NOMO-1 treated with DMSO at 0.1 percent for 48 hours (cell line): ENCODE measurements around the gene CD320.
"Not testable (repeated sequence)": the region's sequence is repeated elsewhere in the genome, so short reads cannot be mapped to it uniquely, and the experiment has no call there.

Experiments used
- DNase-seq: peaks from one replicate; lab custom pipeline; 2025; ENCODE audit not compliant: unreplicated experiment; lab: John Stamatoyannopoulos, UW

The CD320 gene

DNA sequence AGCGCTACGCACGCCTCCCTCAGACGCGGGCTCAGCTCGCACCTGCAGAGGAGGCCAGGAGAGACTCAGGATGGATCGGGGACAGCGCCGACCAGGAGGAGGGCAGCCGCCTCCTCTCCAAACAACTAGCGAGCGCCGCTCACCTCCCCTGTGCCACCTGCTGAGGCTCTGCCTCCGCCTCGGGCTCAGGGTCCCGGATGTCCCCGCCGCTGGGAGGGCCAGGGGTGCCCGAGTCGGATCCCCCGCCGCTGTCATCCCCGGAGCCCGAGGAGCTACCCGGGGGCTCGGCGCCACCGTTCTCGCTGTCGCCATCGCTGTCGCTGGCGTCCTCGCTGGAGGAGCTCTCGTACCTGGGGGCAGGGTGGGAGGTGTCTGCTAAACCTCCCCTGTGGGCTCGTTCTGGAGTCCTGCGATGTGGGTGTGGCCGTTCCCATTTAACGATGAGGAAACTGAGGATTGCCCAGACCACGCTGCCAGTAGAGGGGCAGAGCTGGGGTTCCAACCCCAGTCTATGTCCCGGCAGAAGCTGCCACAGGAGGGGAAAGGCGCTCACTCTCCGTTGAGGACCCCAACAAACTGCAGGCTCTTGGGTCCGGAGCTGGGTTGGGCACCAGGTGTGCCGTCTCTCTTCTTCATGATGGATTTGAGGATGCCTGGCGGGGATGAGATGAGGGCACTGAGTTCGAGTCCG is 25.8 kb upstream of the CD320 start:
- no peak for DNase-seq

DNA sequence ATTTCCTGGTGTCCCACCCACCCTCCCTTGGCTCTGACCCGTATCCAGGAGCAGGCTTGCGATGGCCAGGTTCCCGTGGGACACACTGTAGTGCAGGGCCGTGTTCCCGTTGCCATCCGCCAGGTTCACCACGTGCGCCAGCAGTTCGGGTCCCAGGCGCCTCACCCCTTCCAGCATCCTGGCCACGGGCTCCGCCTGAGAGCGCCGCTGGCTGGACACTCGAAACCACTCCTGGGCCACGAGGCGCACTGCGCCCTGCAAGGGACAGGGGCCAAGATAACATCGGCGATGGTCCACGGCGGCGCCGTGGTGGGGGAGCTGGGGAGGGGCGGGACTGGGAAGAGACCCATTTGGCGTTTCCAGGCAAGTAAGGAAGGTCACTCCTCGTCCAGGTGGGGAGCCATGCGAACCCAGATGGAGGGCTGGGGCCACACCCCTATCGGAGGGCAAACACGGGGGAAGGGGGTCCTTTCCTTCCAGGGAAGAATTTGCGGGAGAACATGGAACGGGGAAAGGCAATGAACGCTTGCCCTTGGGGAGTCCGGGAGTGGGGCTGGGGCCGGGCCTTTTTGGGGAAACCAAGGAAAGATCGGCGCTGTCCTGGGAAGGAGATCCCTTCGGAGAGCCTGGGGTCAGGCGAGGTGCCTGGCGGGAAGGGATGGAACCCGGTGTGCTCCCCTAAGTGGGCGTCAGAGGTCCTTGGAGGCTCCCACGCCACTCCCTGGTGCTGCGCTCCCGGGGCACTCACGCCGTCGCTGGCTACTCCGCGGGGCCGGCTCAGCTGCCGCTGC is 25.0 kb upstream of the CD320 start:
- no peak for DNase-seq

DNA sequence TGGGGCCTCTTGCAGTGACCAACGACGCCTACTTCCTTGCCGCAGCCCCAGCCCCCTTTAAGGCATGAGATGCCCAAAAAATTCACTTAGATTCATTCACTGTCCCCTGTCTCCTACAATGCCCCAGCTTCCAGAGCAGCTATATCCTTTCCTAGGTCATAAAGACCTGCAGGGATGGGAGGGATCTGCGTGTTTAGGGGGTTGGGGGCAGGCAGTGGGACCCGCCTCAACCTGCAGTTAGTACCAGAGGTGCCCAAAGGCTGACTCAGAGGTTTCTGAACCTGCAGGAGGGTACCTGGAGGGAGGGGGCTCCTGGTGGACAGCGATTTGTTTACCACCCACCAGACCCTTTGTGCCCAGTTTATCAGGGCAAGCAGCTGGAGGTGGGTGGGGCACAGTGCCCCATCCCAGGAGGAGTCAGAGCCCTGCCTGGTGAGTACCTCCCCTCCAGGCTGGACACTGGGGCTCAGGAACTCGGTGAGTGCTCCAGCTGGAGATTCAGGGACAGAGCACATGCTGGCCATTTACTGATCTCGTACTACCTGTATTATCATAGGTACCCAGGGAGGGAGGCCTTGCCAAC is 23.2 kb upstream of the CD320 start:
- no peak for DNase-seq

DNA sequence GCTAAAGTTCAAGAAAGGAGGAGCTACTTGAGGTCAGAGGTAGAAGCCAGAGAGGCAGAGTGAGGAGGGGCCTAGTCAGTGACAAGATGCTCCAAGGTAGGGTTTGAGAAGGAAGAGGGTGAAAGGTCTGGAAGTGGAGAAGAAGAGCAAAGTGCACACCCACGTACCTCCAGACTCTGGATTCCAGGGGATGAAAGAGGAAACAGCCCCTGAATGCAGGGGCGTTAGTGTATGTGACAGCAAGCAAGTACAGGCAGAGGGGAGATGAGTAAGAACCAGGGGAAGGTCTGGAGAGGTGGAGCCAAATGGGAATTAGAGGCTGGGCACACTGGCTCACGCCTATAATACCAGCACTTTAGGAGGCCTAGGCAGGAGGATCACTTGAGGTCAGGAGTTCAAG is 21.8 kb upstream of the CD320 start:
- DNase-seq: no peak

DNA sequence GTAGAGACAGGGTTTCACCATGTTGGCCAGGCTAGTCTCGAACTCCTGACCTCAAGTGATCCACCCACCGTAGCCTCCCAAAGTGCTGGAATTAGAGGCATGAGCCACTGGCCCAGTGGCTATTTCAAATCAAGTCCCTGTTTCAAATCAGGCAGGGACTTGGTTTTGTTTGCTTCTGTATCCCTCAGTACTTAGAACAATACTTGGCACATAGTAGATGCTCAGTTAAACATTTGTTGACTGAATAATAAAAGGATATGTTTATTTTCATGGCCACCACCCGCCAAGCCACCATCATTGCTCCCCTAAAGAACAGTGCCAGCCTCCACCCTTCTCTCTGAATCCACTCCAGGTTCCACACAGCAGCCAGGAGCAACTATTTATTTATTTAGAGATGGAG is 17.3 kb upstream of the CD320 start:
- no peak for DNase-seq

DNA sequence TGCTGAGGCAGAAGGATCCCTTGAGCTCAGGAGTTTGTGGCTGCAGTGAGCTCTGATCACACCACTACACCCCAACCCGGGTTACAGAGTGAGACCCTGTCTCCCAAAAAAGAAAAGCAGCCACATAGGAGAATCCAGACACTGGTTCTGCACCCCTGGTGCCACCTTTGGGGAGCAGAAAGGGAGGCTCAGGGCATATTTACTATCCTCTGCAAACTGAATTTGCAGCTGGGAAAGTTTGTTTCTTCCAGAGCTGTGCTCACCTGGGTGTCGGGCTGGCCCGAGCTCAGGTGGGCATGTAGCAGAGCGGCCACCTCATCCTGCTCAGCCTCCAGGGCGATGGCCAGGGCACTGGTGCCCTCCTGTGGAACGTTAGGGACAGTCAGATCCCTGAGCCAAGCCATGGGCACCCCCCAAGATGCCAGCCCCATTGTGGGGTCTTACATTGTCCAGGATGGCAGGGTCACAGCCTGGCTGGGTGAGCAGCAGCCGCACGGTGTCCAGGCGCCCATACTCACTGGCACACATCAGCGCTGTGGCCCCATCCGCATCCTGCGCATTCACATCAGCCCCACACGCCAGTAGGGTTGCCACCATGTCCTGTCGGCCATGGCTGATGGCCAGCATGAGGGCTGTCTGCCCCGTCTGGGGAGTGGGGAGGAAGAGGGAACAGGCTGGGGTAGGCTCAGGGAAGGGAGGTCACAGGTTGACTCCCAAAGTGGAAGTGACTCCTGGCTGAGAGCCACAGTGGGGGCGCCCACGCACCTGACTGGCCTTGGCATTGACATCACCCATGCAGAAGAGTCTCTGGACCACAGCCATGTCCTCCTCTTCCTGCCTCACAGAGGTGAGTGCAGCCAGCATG is 16.3 kb upstream of the CD320 start:
- DNase-seq: no peak

DNA sequence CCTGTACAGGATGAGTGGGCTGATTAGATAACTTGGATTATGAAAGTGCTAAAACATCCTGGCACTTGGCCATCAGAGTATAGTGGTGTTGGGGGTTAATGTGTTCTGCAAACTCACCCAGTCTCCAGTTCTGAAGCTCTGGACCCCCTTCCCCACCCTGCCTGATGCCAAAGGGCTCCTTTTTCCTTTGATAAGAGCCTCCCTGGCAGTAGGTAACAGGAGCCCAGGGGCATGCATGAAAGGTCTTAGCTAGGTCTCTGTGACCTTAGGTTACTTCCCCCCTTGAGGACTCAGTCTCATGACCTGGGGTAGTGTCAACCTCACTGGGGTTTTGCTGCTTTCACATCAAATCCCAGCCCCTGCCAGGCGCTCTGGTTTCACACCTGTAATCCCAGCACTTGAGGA is 15.6 kb upstream of the CD320 start:
- DNase-seq: no peak

DNA sequence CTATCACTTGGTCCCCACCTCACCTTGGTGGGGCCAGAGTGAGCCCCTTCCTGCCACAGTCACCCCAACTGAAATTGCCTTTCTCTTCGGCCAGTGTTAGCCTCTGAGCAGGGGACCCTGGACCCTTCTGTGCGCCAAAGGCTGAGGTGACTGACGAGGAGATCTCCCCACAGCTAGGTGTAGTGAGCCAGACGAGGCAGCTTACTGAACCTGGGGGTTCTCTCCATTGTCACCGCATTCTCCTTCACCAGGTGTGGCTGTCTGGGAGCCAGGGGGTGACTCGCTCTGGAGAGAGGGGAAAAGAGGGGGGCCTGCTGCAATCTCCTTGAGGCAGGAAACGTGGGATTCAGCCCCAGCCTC is 14.5 kb upstream of the CD320 start:
- no peak for DNase-seq

DNA sequence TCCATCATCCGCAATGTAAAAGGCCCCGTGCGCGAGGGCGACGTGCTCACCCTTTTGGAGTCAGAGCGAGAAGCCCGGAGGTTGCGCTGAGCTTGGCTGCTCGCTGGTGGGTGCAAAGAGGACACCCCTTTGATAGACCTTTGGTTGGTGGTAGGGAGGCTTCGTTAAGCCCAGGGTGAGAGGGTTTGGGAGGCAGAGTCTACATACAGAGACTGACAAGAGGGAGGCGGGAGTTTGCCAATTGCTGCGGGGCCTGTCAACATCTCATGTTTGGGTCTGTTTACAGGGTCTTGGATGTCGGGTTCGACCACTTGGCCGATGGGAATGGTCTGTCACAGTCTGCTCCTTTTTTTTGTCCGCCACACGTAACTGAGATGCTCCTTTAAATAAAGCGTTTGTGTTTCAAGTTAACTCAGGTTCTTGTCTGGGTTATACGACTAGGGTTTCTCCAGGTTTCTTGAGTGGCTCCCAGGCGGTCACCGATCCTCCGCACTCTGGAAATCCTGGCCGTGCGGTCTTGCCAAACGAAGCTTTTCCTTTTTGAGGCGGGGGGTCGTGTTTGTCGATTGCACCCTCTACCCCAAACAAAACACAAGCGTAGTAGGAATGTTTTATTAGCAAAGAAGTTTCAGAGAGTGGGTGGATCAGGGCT is 14.0 kb upstream of the CD320 start:
- no peak for DNase-seq

DNA sequence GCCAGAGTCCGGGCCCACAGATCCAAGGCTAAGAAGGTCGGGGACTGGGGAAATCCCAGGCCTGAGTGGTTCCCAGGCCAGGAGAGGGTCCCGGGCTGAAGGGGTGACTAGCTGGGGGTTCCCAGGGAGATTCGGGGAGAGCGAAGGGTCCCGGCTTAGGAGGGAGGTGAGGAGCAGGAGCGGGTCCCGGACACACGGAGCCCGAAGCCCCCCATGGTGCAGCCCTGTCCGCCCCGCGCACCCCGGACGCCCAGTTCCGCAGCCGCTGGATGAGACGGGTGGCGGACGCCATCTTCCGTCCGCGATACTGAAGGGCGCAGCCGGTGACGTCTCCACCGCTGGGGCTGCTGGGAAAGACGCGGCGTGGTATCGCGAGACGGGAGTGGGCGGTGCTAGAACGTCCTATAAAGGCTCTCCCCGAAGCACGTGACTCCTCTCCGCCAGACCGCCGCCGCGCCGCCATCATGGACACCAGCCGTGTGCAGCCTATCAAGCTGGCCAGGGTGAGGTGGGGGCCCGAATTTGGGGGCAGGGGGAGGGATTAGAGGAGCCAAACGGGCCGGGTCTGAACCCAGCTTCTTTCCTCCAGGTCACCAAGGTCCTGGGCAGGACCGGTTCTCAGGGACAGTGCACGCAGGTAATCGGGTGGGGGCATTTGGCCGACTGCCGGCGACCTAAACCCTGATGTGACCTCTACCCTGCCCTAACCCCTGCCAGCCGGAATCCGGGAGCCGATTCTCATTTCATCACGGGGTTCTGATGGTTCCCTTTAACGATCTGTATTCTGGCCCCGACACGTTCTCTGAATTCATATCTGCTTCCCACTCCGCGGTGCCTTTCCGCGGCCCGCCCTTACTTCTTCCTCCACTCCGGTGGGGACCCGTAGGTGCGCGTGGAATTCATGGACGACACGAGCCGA is 13.2 kb upstream of the CD320 start, which contains the start of the genes NDUFA7 and RPS28:
TSS of gene NDUFA7 (minus strand) at position 309 of the 919 bp plus-strand sequence. CDS start at position 292, 17 bp downstream.
TSS of gene RPS28 (plus strand) at position 430 of the 919 bp plus-strand sequence. CDS start at position 465, 35 bp downstream.
- peak; percentile 92 for DNase-seq

DNA sequence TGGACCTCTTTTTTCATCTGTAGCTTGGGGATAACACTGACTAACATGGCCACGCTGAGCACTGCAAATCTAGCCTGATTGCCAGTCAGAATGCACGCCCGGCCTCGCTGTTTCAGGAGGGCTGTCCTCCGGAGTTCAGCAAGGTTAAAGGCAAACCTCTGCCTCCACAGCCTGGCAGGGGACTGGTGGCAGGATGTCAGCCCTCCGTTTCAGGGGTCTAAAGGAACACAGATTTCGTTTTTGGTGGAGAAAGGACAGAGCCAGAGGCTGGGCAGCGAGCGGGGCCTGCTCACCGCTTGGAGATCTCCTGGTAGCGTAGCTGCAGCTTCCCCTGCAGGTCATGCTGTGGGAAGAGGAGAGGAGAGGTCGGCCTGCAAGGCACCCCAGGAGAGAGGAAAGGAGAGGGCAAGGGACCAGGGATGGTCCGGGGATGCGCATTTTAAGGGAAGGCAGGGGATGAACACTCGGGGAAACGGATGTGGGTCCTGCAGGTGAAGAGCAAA is 12.5 kb upstream of the CD320 start:
- DNase-seq: no peak

DNA sequence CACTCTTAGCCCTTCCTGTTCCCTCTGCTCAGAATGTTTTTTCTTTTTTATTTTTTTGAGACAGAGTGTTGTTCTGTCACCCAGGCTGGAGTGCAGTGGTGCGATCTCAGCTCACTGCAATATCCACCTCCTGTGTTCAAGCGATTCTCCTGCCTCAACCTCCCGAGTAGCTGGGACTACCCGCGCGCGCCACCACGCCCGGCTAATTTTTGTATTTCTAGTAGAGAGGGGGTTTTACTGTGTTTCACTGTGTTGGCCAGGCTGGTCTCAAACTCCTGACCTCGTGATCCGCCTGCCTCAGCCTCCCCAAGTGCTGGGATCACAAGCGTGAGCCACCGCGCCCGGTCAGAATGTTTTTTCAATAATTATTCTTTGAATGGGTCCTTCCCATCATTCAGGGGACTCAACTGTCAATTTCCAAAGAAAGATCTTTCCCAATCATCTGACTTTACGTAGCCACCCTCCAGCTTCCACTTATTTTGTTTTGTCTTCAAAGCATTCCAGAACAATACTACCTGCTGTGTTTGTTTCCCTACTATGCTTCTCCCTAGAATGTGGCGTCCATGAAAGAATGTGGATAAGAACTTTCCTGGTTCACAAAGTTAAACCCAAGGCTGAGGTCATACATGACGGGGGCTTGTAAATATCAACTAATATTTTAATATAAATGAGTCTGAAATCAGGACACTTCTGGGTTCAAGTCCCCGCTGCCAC is 11.8 kb upstream of the CD320 start:
- DNase-seq: no peak

DNA sequence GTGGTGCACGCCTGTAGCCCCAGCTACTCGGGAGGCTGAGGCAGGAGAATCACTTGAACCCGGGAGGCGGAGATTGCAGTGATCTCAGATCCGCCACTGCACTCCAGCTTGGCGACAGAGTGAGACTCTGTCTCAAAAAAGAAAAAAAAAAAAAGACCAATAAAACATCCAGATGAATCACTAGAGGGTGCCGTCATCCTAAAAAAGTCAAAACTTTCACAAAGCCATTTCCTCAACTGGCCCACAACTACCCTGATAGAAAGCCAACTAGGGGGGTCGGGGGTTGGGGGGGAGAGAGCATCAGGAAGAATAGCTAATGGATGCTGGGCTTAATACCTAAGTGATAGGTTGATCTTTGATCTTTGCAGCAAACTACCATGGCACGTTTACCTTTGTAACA is 10.7 kb upstream of the CD320 start:
- not testable (repeated sequence) for DNase-seq

DNA sequence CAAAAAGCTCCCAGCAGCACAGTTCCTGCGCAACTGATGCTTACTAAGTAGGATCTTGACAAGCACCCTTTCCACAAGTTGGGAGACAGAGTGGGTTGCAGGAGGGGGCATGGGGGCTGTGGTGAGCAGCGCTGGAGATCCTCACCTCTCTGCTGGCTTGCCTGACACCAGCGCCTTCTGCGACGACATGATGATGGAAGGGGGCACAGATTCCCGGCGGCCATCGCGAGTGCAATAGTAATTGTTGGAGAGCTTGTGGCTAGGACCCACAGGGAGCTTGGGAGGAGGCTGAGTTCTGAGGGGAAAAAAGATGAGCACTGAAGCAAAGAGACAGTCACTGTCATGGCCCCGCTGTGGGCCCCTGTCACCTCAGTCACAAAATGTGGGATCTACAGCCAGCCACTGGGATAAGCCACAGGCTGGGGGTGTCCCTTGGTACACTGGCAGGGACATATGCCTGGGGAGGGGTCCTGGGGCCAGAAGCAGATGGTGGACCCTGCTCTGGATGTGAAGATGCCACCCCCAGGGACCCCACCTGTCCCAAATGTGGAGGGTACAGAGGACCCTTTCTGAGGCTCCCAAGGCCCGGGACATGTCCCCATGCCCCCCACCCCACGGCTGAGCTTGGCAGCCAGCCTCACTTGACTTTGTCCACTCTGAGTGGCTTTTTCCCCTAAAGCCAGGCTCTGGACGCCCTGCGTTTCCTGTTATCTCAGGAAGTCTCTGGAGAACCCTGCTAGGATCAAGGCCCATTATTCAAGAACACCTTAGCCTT is 8.4 kb upstream of the CD320 start:
- DNase-seq: no peak

DNA sequence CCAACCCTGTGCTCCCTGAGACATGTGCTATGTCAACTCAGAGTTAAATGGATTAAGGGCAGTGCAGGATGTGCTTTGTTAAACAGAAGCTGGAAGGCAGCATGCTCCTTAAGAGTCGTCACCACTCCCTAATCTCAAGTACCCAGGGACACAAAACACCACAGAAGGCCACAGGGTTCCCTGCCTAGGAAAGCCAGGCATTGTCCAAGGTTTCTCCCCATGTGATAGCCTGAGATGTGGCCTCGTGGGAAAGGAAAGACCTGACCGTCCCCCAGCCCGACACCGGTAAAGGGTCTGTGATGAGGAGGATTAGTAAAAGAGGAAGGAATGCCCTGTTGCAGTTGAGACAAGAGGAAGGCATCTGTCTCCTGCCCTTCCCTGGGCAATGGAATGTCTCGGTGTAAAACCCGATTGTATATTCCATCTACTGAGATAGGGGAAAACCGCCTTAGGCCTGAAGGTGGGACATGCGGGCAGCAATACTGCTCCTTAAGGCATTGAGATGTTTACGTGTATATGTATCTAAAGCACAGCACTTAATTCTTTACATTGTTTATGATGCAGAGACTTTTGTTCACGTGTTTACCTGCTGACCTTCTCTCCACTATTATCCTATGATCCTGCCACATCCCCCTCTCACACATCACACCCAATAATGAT is 7.0 kb upstream of the CD320 start:
- not testable (repeated sequence) for DNase-seq

DNA sequence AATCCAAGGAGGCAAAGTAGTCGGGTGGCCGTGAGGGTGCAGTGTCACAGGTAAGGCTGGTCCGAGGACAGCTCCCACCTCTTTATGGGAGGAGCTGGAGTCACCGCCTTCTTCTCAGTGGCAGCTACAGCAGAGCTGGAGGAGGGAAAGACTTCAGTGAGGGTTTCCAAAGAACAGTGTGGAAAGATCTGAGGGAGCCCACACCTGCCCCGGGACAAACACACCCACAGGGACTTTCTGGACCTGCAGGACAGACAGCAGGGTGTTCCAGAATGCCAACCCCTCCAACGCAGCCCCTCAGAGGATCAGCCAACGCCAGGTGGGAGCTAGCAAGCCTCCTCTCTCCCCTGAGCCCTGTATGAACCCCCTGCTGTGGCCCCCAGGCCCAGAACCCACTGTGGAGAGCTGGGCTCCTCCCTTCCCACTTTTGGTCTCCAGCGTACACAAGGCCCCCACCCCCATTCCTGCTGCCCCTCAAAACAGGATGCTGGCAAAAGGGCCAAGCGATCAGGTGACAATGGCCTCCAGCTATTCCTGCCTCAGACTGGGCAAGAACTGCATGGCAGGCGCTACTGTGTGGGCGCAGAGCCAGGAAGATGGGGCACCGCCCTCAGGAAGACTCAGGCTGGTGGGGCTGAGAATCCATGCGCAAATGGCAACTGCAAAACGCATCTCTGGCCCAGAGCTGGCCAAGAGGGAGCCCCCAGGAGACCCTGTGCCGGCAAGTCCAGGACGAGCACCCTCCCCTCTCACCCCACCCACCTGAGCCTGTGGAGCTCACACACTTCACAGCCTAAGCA is 3.5 kb upstream of the CD320 start:
- DNase-seq: no peak
